Lower lobe of right lung (tissue), 2 donors: ENCODE measurements around the gene MED13L. TPM values are rescaled to one million over a fixed set of nuclear protein-coding genes. Genes with fewer than 3 reads are reported as not detected.

Source experiments
- ATAC-seq, 2 donors: fragments of 200-7000 bp; cut with Tn5 transposase; one replicate each; pipeline ENCODE4 v1.9.1; 2020 to 2022; ENCODE audit warnings: mild to moderate bottlenecking in 2 of 2, moderate library complexity in 2 of 2
- DNase-seq: peaks from one replicate; pipeline ENCODE4 v3.0.0-alpha.2; 2020
- H3K27ac ChIP-seq: fragments of 200-600 bp; one replicate; pipeline ENCODE4 v1.8.0; 2022
- H3K27me3 ChIP-seq: fragments of 200-600 bp; one replicate; pipeline ENCODE4 v1.8.0; 2022; ENCODE audit warnings: low read depth
- H3K36me3 ChIP-seq: fragments of 200-600 bp; one replicate; pipeline ENCODE4 v1.8.0; 2022; ENCODE audit warnings: mild to moderate bottlenecking
- H3K4me1 ChIP-seq: fragments of 200-600 bp; one replicate; pipeline ENCODE4 v1.8.0; 2022
- H3K4me3 ChIP-seq: fragments of 200-600 bp; one replicate; pipeline ENCODE4 v1.8.0; 2022; ENCODE audit warnings: mild to moderate bottlenecking
- H3K9me3 ChIP-seq: fragments of 200-600 bp; one replicate; pipeline ENCODE4 v1.8.0; 2022
- CTCF ChIP-seq: fragments of 200-600 bp; IDR thresholded peaks from one replicate; pipeline ENCODE4 v1.8.0; 2022; ENCODE audit warnings: antibody characterized with exemption, mild to moderate bottlenecking
- intact Hi-C: fragments of 100-400 bp; cut with DNase I; formaldehyde crosslinking; loops from one replicate; pipeline ENCODE4 v1.11.0; 2022
- total RNA-seq: library from RNA; stranded (reverse); fragmentation: NEBNext Ultra II Directional; extraction: Animal tissue kit (Norgen Biotek cat#: 25700); gene quantifications from one replicate; pipeline ENCODE4 v1.2.1, GENCODE V29; 2021
- donor health status: DM: no; HTN: yes; CAD: no; lungs with severe emphysema.

The MED13L gene
- total RNA-seq, 1 donor from 2014 or later: 148 TPM

GRCh38 chr12:115943310-115943629 is 334.2 kb downstream of the MED13L start:
- H3K4me3 ChIP-seq: no peak overlapping the region
- H3K27ac ChIP-seq: no peak overlapping the region
- DNase-seq (no peak), ATAC-seq (no peak)
- no peak for TF ChIP-seq CTCF
- no peaks in the 10 kb centered on the region for H3K27me3 ChIP-seq
- intact Hi-C loops: no loop called here
- peaks cover 6% of the 10 kb centered on the region for H3K9me3 ChIP-seq
- H3K36me3 ChIP-seq: no peaks in the 10 kb centered on the region
- H3K4me1 ChIP-seq: no peaks in the 10 kb centered on the region

- Histone ChIP-seq H3K36me3 (no peaks in the 10 kb centered on the region), H3K9me3 (peaks cover 6% of the 10 kb centered on the region), H3K27ac (no peak overlapping the region), H3K27me3 (no peaks in the 10 kb centered on the region), H3K4me1 (no peaks in the 10 kb centered on the region), H3K4me3 (no peak overlapping the region)
- TF ChIP-seq CTCF: no peak
- DNase-seq: no peak
- no peak for ATAC-seq
- intact Hi-C loops: no loop called here
These were observed 335.1 kb downstream of the MED13L start for GRCh38 chr12:115942346-115942745.

- DNase-seq: no peak
- intact Hi-C loops: no loop called here
- no peak for TF ChIP-seq CTCF
- H3K9me3 ChIP-seq: peaks cover 6% of the 10 kb centered on the region
- ATAC-seq: no peak
- H3K36me3 ChIP-seq: no peaks in the 10 kb centered on the region
- no peaks in the 10 kb centered on the region for H3K27me3 ChIP-seq
- no peaks in the 10 kb centered on the region for H3K4me1 ChIP-seq
- H3K27ac ChIP-seq: no peak overlapping the region
- H3K4me3 ChIP-seq: no peak overlapping the region
These were observed 336.1 kb downstream of the MED13L start for GRCh38 chr12:115941362-115941761.

GRCh38 chr12:115938794-115939377 is 338.6 kb downstream of the MED13L start:
- ATAC-seq (no peak), DNase-seq (no peak)
- H3K27ac ChIP-seq: no peak overlapping the region
- TF ChIP-seq CTCF: no peak
- H3K36me3 ChIP-seq: no peaks in the 10 kb centered on the region
- H3K27me3 ChIP-seq: no peaks in the 10 kb centered on the region
- no peak overlapping the region for H3K4me3 ChIP-seq
- no peaks in the 10 kb centered on the region for H3K4me1 ChIP-seq
- H3K9me3 ChIP-seq: peaks cover 6% of the 10 kb centered on the region
- intact Hi-C loops: no loop called here

- DNase-seq: no peak
- peaks cover 6% of the 10 kb centered on the region for H3K9me3 ChIP-seq
- no peaks in the 10 kb centered on the region for H3K4me1 ChIP-seq
- no peak overlapping the region for H3K27ac ChIP-seq
- H3K4me3 ChIP-seq: no peak overlapping the region
- no peaks in the 10 kb centered on the region for H3K36me3 ChIP-seq
- TF ChIP-seq CTCF: no peak
- no peaks in the 10 kb centered on the region for H3K27me3 ChIP-seq
- ATAC-seq: no peak
- intact Hi-C loops: no loop called here
These were observed 340.2 kb downstream of the MED13L start for GRCh38 chr12:115936997-115937916.
